Glomerular visceral epithelial cell (primary cell): ENCODE data around the gene SLC22A4.

Experiments
- DNase-seq: peaks from one replicate; pipeline ENCODE4 v3.0.0-alpha.2; 2016; ENCODE audit errors: extremely low spot score

SLC22A4 gene

GRCh38 chr5:132275367-132276220 lies 18.6 kb upstream of the SLC22A4 start:
- no peak for DNase-seq

GRCh38 chr5:132277256-132277655 lies 16.9 kb upstream of the SLC22A4 start:
- no peak for DNase-seq

- DNase-seq = no peak
These were observed 16.0 kb upstream of the SLC22A4 start for GRCh38 chr5:132277971-132278853.

- DNase-seq = no peak
These were observed 14.4 kb upstream of the SLC22A4 start for GRCh38 chr5:132279801-132280200.

GRCh38 chr5:132280371-132281240 lies 13.6 kb upstream of the SLC22A4 start:
- DNase-seq = no peak

- no peak for DNase-seq
These were observed 12.2 kb upstream of the SLC22A4 start for GRCh38 chr5:132281856-132282614.

GRCh38 chr5:132283423-132284043 lies 10.7 kb upstream of the SLC22A4 start:
- peak; percentile 67 for DNase-seq

- DNase-seq = no peak
These were observed 5.1 kb upstream of the SLC22A4 start for GRCh38 chr5:132289097-132289496.

DNA sequence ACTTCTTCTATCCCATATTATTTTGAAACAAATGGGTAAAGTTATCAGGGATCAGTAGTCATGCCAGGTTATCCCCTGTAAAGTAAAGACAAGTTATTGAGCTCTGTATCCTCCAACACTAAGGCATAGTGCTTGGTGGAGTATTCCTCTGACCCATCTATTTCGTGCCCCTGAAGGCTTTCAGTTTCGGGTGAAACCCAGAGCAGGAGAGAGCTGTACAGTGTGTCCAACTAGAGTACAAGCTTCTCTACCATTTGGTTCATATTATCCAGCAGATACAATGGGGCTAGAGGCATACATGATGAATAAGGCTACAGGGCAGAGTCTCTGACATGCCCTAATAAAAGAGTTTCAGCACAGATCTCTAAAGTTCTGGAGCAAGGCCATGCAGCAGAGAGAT lies 3.2 kb upstream of the SLC22A4 start:
- DNase-seq = no peak

DNA sequence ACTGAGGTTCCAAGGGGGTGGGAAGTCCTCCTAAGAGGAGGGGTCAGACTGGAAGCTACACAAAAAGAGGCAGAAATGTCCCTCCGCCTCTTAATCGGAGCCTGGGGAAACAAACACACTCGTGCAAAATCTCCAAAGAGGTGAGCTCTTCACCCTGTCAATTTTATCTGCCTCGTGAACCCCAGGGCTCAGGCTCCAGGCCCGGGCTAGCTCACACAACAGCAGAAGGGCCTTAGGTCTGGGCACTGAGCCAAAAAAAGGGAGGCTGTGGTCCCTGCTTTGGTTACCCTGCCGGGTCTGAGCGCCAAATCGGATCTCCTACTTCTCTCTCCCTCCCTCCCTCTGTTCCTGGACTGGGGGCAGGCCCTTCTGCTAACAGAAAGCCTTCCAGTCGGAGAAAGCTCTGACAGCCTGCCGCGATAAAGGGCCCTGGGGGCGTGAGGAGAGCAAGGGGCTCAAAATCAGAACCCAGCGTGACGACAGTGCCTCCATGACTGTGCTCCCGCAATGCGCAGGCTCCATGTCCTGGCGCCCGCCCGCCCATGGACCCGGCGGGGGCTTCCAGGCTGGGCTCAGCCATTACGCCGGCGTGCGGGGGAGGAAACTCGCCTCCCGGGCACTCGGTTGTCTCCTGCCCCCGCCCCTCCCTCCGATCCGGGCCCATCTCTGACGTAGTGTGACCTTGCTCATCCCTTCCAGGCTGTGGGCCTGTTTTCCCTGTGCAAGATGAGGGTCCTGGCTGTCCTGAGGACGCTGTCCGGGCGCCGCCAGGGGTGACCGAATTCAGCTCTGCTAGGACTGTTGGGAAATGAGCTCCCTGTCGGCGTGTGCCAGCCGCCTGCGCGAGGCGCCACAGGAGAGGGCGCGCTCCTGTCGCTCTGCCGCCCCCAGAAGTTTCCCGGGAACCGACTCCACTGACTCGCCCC lies 865 bp upstream of the SLC22A4 start:
- peak; percentile 91 for DNase-seq

DNA sequence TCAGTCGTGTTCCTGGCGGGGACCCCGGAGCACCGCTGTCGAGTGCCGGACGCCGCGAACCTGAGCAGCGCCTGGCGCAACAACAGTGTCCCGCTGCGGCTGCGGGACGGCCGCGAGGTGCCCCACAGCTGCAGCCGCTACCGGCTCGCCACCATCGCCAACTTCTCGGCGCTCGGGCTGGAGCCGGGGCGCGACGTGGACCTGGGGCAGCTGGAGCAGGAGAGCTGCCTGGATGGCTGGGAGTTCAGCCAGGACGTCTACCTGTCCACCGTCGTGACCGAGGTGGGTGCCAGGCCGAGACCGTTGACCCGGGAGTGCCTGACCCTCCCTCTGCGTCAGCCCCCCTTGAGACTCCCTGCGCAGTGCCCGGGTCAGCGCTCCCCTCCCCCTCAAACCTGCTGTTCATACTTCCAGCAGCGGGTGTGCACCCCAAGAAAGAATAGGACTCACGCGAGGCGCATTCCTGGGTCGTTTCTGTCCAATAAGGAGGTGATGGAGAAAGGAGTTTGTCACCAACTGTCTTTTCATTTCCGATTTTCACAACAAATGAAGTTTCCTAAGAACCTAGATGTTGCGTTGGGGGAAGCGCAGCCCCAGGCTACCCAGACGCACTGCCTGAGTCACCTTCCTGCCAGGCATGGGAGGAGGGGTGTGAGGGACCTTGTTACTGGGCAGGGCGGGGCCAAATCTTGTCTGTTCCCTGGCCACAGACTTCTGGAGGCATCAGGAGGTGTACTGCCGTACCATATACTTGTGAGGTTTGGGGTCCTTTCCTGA lies 722 bp downstream of the SLC22A4 start:
- DNase-seq = peak; percentile 82

DNA sequence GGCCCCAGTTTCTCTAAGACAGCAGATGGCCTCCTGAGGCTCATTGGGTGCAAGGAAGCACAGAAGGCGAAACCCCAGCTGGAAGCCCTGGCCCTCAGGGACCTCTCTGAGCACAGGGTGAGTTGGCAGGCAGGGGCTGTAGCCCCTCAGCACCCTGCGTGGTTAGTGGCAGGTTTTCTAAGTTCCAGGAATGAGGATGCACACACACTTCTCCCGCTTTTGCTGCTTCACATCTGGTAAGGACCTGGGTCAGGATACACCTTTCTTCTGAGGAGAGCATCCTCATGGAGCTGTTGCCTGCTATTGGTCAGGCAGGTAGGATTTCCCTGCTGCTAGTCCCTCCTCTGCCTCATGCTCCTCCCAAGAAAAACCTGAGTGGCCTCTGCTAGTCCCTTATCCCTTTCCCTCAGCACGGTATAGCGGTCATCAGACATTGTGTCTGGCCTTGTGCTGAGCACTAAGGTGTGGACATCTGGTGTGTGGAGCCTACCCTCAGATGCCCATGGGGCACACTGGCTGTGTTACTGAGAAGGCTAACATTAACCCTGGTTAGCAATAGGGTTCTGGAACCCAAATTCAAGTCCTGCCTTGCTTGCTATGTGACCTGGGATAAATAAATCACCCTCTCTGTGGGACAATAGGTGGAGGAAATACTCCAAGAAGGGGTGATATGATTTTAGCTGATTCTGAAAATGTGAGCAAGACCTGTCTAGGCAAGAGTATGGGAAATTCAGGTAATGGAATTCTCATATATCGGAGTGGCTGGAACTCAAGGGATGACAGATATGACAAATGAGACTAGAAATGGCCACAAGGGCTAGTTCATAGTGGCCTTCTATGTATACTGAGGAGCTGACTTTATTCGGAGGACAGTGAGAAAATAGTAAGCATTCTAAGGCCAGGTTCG lies 1.6 kb downstream of the SLC22A4 start:
- DNase-seq = no peak

GRCh38 chr5:132296412-132297016 lies 2.3 kb downstream of the SLC22A4 start:
- DNase-seq = no peak

GRCh38 chr5:132297211-132297940 lies 3.2 kb downstream of the SLC22A4 start:
- no peak for DNase-seq

- DNase-seq = no peak
These were observed 4.4 kb downstream of the SLC22A4 start for GRCh38 chr5:132298298-132299212.
